ENCODE measurements around the gene ADAM12. TPM values are rescaled to one million over a fixed set of nuclear protein-coding genes. Genes with fewer than 3 reads are reported as not detected.

ADAM12 gene
- polyA plus RNA-seq, 1 of the 3 experiments (the other 2 are of a cell fraction) = 25.0 TPM

DNA sequence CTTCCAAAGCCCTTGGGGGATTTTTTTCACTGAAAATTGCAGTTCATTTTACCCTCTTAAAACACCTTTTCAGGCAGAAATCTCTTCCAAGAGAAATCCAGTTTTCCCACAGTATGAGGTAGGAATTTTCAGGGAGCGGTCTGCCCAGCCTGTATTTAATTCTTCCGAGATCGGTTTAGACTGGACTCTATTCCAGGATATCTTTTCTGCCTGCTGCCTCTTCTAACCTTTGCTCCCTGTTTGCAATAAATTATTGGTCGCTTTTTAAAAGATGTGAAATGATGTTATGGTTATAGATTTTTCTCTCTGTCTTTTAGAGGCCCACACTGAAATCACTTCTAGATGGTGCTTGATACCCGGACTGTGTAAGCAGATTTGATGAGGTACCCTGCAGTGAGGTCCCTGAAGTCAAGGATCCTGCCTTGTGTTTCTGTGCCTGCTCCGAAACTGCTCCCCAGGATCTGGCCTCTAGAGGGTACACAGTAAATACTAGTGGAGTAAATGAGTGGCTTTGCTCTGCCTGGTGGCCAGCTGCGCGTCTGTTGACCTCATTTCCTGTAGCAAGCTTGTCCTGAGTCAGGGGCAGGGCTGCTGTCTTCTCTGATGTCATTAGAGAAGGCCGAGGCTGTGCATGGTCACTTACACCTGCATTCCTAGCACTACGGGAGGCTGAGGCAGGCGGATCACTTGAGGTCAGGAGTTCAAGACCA, 300.3 kb downstream of the ADAM12 start:
- Histone ChIP-seq H3K36me3 (replicated peaks in 1 of 2; ENCODE audit: control insufficient read depth in 1 of 2, insufficient read depth in 2 of 2, low read length in 1 of 2) (no peaks in the 10 kb centered on the region), H3K9me2 (no peaks in the 10 kb centered on the region), H3K9me3 (no peaks in the 10 kb centered on the region), H3K27me3 (ENCODE audit: insufficient read depth) (no peaks in the 10 kb centered on the region), H2AFZ (ENCODE audit: low read depth) (no peak overlapping the region), H3K79me2 (ENCODE audit: insufficient read depth) (no peaks in the 10 kb centered on the region), H3K4me3 (ENCODE audit: low read depth in 2 of 2, low read length in 1 of 2) (no peak overlapping the region), H3K9ac (no peak overlapping the region), H4K20me1 (ENCODE audit: insufficient read depth) (no peaks in the 10 kb centered on the region), H3K27ac (ENCODE audit: low read depth in 2 of 2, low read length in 1 of 2) (no peak overlapping the region), H3K4me2 (no peak overlapping the region), H3F3A (replicated peaks; ENCODE audit: insufficient read depth) (peaks cover 26% of the 10 kb centered on the region), H3K4me1 (ENCODE audit: control insufficient read depth in 1 of 2, insufficient read depth in 2 of 2, low read depth in 1 of 2, low read length in 1 of 2) (peaks cover 5 to 14% of the 10 kb centered on the region in 2 experiments; a peak in 3 of 4 replicates)
- peak; percentile 35 for DNase-seq
- POLR2A ChIA-PET = no interaction called here
- CTCF ChIA-PET = interaction anchor here (1.6 kb wide), 1 partner anchor 416 kb away, joined by 3 read pairs; no protein-coding TSS in a partner anchor
- 96% methylated on average over 11 of the region's 11 CpGs for WGBS (ENCODE audit: low lambda C conversion rate)
- TF ChIP-seq, protein P1, sequence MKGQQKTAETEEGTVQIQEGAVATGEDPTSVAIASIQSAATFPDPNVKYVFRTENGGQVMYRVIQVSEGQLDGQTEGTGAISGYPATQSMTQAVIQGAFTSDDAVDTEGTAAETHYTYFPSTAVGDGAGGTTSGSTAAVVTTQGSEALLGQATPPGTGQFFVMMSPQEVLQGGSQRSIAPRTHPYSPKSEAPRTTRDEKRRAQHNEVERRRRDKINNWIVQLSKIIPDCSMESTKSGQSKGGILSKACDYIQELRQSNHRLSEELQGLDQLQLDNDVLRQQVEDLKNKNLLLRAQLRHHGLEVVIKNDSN (IDR thresholded peaks at IDR 0.05; ENCODE audit: borderline replicate concordance, low read depth) = no peak
- no peak for TF ChIP-seq TEAD4 (IDR thresholded peaks at IDR 0.05; ENCODE audit: borderline replicate concordance, insufficient read depth)
- TF ChIP-seq, protein P2, sequence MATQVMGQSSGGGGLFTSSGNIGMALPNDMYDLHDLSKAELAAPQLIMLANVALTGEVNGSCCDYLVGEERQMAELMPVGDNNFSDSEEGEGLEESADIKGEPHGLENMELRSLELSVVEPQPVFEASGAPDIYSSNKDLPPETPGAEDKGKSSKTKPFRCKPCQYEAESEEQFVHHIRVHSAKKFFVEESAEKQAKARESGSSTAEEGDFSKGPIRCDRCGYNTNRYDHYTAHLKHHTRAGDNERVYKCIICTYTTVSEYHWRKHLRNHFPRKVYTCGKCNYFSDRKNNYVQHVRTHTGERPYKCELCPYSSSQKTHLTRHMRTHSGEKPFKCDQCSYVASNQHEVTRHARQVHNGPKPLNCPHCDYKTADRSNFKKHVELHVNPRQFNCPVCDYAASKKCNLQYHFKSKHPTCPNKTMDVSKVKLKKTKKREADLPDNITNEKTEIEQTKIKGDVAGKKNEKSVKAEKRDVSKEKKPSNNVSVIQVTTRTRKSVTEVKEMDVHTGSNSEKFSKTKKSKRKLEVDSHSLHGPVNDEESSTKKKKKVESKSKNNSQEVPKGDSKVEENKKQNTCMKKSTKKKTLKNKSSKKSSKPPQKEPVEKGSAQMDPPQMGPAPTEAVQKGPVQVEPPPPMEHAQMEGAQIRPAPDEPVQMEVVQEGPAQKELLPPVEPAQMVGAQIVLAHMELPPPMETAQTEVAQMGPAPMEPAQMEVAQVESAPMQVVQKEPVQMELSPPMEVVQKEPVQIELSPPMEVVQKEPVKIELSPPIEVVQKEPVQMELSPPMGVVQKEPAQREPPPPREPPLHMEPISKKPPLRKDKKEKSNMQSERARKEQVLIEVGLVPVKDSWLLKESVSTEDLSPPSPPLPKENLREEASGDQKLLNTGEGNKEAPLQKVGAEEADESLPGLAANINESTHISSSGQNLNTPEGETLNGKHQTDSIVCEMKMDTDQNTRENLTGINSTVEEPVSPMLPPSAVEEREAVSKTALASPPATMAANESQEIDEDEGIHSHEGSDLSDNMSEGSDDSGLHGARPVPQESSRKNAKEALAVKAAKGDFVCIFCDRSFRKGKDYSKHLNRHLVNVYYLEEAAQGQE (IDR thresholded peaks at IDR 0.05; ENCODE audit: low read depth, low read length) = no peak
- peak; percentile 21; the same call in 1 of the 2 replicates for TF ChIP-seq TCF12 (IDR thresholded peaks at IDR 0.05)
- TF ChIP-seq RAD21 (IDR thresholded peaks at IDR 0.05; ENCODE audit: low read length) = peak; percentile 14; the same call in 1 of the 2 replicates

DNA sequence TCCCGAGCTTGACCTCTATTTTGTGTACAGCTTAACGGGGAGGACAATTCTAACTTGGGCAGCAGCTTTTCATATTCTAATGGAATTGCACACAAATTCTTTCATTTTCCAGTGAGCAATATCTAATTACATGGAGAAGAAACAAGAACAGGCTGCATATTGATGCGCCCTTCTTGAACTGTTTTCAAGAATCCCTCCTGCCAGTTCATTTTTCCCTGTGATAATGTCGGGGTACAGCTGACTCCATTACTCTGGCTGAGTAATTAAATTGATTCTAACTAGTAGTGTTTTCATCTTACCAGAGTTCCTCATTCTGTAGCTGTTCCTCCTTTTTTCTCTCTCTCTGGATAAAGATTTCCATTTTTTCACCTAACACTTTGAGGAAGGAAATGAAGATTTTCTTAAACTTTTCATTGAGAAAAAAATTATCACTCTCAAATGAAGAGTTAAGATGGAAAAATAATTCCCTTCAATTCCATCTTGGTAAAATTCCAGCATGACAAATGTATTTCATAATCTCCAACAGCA, 301.1 kb downstream of the ADAM12 start:
- no peaks in the 10 kb centered on the region for H4K20me1 ChIP-seq (ENCODE audit: insufficient read depth)
- H3F3A ChIP-seq (replicated peaks; ENCODE audit: insufficient read depth) = peaks cover 24% of the 10 kb centered on the region
- WGBS (ENCODE audit: low lambda C conversion rate) = 86% methylated on average over 4 of the region's 4 CpGs
- H3K27ac ChIP-seq (ENCODE audit: low read depth in 2 of 2, low read length in 1 of 2) = no peak overlapping the region
- H3K9ac ChIP-seq = no peak overlapping the region
- H3K9me2 ChIP-seq = no peaks in the 10 kb centered on the region
- DNase-seq = no peak
- no peak overlapping the region for H3K4me3 ChIP-seq (ENCODE audit: low read depth in 2 of 2, low read length in 1 of 2)
- no peaks in the 10 kb centered on the region for H3K79me2 ChIP-seq (ENCODE audit: insufficient read depth)
- no peak overlapping the region for H3K4me2 ChIP-seq
- H3K4me1 ChIP-seq (ENCODE audit: control insufficient read depth in 1 of 2, insufficient read depth in 2 of 2, low read depth in 1 of 2, low read length in 1 of 2) = peaks cover 5 to 14% of the 10 kb centered on the region in 2 experiments; a peak in 3 of 4 replicates
- ChIA-PET CTCF (interaction anchor here (1.6 kb wide), 1 partner anchor 416 kb away, joined by 3 read pairs; no protein-coding TSS in a partner anchor), POLR2A (no interaction called here)
- H2AFZ ChIP-seq (ENCODE audit: low read depth) = no peak overlapping the region
- H3K36me3 ChIP-seq (replicated peaks in 1 of 2; ENCODE audit: control insufficient read depth in 1 of 2, insufficient read depth in 2 of 2, low read length in 1 of 2) = no peaks in the 10 kb centered on the region
- no peaks in the 10 kb centered on the region for H3K27me3 ChIP-seq (ENCODE audit: insufficient read depth)
- H3K9me3 ChIP-seq = no peaks in the 10 kb centered on the region
- no peak for TF ChIP-seq YY1 (IDR thresholded peaks at IDR 0.05; ENCODE audit: low read depth)
- no peak for TF ChIP-seq TEAD4 (IDR thresholded peaks at IDR 0.05; ENCODE audit: borderline replicate concordance, insufficient read depth)

Measured in SK-N-SH (cell line).